GM19455 (cell line): Measurements from ENCODE around the gene HSP90AA1.
"Not testable (repeated sequence)": the region's sequence is repeated elsewhere in the genome, so short reads cannot be mapped to it uniquely, and the experiment has no call there.

Experiments
- ATAC-seq: cut with Tn5 transposase; IDR thresholded peaks from one replicate; pipeline ENCODE4 v1.9.1; 2021; ENCODE audit not compliant: unreplicated experiment

Gene HSP90AA1

DNA sequence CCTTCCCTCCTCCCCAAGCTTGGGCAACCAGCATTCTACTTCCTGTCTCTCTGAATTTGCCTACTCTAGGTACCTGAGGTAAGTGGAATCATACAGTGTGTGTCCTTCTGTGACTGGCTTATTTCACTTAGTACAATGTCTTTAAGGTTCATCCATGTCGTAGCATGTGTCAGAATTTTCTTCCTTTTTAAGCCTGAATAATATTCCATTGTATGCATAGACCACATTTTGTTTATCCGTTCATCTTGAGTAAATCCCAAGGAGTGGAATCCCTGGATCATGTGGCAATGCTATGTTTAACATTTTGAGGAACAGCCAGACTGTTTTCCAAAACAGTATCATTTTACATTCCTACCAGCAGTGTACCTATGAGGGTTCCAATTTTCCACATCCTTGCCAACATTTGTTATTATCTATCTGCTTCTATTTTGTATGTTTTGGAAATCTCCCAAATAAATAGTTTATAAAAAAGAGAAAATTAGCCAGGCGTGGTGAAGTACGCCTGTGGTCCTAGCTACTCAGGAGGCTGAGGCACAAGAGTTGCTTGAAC, 12.4 kb downstream of the HSP90AA1 start:
- no peak for ATAC-seq

GRCh38 chr14:102071283-102071998, 15.4 kb downstream of the HSP90AA1 start:
- no peak for ATAC-seq

GRCh38 chr14:102066041-102066451, 20.8 kb downstream of the HSP90AA1 start:
- ATAC-seq: no peak

- not testable (repeated sequence) for ATAC-seq
Observed at GRCh38 chr14:102064590-102064989, 22.3 kb downstream of the HSP90AA1 start.

DNA sequence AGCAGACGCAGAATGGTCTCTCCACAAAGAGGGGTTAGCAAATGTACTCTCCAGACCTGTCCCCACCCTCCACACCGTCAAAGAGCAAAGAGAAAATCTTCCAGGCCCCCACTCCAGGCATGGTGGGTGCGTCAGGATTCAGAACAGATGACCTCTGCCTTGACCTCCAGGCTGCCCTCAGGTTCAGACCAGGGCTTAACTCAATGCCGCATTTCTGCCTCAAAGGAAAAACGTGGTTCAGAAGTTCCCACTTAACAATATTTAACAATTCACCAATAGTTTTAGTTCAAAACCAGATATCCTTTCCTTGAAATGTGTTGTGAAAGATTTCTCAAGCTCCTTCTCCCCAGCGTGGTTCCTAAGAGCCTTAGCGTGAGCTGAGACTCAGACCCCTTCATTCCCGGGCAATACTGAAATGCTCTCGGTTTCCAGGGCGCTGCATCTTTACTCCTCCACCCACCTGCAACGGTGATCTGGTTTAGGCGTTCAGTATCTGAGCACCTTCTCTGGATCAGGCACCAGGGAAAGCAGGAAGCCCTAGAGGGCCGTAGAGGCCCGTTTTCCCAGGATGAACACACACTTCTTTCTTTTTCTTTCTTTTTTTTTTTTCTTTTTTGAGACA, 22.9 kb downstream of the HSP90AA1 start:
- no peak for ATAC-seq

- ATAC-seq: no peak
Observed at GRCh38 chr14:102063109-102063807, 23.6 kb downstream of the HSP90AA1 start.

DNA sequence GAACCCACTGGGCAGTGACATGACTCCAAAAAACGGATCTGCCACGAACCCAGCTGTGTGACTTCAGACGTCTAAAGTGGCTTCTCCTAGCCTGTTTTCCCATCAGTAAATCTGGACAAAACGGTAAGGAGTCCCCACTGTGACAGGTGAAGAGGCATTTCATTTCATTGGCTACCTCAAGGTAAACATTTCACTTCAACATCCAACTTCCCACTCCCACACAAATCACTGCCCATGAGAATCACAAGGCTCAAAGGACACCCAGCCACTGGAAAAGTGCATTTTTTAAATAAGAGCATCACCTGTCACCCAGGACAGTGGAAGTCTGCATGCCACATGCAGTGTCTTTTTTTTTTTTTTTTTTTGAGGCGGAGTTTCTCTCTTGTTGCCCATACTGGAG, 27.9 kb downstream of the HSP90AA1 start:
- no peak for ATAC-seq

DNA sequence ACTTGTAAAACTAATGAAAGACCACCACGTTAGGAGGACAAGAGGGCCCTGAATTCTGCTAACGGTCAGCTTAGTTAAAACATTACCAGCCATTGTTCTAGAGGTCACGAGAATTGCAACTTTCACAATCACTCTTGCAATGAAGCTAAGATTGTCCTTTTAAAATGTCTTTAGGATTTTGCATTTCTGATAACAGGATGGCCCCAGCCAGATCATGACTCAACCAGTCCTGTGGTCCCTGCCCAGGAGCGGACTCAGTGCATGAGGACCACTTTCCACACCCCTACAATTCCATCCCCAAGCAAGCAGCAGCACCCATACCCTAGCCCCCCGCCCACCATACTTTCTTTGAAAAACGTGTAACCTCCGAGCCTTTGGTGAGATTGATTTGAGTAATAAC, 28.7 kb downstream of the HSP90AA1 start:
- ATAC-seq: no peak

- no peak for ATAC-seq
Observed at GRCh38 chr14:102057480-102058114, 29.2 kb downstream of the HSP90AA1 start.

GRCh38 chr14:102056694-102057442, 30.0 kb downstream of the HSP90AA1 start:
- ATAC-seq: no peak

DNA sequence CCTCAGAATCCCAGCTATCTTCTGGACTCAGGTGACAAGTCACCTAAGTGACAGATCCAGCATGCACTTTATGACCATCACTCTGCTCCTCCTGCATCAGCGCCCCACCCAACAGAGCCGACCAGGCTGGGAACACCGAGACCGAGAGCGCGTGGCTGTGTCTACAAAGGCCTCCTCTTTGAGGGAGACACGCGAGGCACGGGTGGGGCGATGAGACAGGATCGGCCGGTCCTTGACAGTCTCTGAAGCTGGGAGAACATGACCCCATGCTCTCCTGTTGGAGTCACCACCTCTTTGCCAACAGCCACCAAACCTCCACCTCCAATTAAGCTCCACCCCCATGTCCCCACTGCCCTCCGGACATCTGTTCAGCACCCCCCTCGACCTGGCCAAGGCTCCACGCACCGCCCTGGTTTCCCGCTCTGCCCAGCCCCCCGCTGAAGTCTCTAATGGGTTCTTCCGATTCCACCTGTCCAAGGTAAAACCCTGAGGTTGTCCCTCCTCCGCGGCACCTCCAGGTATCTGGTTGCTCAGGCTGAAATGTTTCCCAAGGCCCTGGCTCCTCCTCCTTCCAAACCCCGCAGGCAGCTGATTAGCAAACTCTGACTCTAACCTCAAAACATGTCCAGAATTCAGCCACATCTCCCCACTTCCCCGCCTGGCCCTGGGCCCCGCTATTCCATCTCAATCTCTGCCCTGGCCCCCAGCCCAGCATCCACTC, 31.5 kb downstream of the HSP90AA1 start:
- no peak for ATAC-seq

DNA sequence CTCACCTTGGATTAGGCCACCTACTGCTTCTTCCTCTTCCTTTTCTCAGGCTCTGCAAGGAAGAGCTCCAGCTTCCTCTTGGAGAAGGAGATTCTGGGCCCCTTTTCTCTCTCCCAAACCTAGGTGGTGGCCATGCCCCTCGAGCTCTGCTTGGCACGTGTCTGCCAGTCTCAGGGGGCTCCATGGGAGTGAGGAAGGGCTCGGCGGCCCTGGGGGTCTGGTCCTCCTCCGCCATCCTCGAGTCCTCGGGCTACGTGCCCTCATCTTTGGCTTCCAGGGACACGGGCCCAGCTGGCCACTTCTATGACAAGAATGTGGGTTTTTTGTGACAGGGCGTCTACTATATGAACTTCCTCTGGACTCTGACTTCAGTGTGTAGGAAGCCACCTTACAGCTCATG, 34.3 kb downstream of the HSP90AA1 start:
- ATAC-seq: no peak

GRCh38 chr14:102050625-102051024, 36.2 kb downstream of the HSP90AA1 start:
- no peak for ATAC-seq

- ATAC-seq: no peak
Observed at GRCh38 chr14:102050026-102050405, 36.8 kb downstream of the HSP90AA1 start.

GRCh38 chr14:102049258-102050025, 37.4 kb downstream of the HSP90AA1 start:
- no peak for ATAC-seq

DNA sequence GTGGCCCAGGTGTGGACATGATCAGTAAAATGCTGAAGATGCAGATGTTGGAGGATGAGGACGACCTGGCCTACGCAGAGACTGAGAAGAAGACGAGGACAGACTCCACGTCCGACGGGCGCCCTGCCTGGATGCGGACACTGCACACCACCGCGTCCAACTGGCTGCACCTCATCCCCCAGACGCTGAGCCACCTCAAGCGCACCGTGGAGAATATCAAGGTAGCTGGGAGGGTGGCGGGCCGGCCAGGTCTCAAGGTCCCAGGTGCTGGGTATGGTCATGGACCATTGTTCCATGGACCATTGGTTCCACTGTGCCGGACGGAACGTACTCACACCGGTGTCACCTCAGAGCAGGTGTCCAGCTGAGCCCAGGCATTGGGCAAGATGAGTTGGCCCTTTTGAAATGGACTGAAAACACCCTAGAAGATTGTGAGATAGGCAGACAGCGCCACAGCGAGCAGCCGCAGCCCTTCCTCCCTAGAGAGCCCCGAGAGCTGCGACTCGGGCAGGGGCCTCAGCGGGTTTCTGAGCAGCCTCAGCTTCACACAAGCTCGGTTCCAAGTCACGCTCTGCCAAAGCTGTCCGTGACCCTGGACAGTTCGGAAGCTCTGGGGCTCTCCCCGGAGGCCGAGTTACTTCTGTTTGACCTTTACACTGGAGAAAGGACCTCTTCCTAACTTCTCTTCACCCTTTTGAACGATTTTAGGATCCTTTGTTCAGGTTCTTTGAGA, 38.9 kb downstream of the HSP90AA1 start:
- ATAC-seq: no peak

DNA sequence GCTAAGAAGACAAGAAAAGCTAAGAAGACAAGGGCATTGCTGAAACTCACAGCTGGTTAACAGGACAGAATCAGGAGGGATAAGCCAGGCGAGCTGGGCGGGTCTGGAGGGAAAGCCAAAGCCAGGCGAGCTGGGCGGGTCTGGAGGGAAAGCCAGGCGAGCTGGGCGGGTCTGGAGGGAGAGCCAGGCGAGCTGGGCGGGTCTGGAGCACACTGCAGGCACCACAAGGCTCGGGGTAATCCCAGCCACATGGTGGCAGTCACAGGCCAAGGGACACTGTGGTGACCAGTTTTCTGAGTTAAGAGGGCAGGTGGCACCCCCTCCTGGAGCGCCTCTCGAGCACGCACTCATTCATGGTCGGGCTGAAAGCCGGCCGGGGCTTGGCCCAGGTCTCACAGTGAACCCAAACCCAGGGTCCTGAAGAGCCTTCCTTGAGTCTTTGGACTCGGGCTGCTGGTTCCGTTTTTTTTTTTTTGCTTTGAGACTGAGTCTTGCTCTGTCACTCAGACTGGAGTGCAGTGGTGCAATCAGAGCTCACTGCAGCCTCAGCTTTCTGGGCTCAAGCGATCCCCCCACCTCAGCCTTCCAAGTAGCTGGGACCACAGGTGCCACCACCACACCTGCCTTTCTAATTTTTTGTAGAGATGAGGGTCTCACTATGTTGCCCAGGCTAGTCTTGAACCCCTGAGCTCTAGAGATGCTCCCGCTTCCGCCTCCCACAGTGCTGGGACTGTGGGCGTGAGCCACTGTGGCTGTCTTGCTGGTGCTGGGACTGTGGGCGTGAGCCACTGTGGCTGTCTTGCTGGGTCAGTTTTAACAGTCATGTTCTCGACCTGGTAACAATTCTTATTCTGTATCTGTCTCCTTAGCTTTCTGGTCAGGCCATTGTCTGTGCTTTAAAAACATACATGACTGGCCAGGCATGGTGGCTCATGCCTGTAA, 40.2 kb downstream of the HSP90AA1 start:
- ATAC-seq: no peak

DNA sequence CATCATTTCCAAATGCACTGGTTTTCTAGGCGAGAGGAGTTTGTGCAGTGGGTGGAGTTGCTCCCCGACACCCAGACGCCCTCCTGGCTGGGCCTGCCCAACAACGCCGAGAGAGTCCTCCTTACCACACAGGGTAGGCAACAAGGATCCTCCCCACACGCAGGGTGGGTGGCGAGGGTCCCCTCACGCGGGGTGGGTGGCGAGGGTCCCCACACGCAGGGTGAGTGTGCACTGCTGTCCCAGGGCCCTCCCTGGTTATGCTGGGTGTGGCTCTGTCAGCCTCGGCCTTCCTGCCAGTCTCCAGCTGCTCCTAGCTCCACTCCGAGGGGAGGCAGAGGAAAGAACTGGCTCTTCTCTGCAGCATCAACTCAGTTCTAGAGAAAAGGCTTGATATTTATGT, 42.3 kb downstream of the HSP90AA1 start:
- ATAC-seq: no peak
